OCI-LY3 (cell line): Measurements from ENCODE around the gene TBXAS1.

Experiments
- H2AFZ ChIP-seq: fragments of 200-600, 300-600 bp; shearing (Covaris generic); 2 replicates; pipeline ENCODE4 v1.6.0; 2014; ENCODE audit warnings: antibody characterized with exemption, low read depth, low read length
- H3K27ac ChIP-seq: fragments of 200-600, 300-600 bp; sonication (generic); 2 replicates; pipeline ENCODE4 v1.5.1; 2014; ENCODE audit warnings: mild to moderate bottlenecking, low read length, moderate library complexity, mixed read lengths
- H3K27me3 ChIP-seq: fragments of 200-600, 300-600 bp; sonication (generic); 2 replicates; pipeline ENCODE4 v1.6.1; 2014; ENCODE audit warnings: low read depth, low read length, mixed read lengths
- H3K36me3 ChIP-seq: fragments of 200-600, 300-600 bp; sonication (generic); replicated peaks from 2 replicates; pipeline ENCODE3; 2014; ENCODE audit warnings: low read depth, low read length, mixed read lengths
- H3K4me1 ChIP-seq: fragments of 300-600, 200-600 bp; sonication (generic); 2 replicates; pipeline ENCODE4 v1.6.1; 2014; ENCODE audit warnings: low read length, mixed read lengths
- H3K4me2 ChIP-seq: fragments of 200-600, 300-600 bp; sonication (generic); 2 replicates; pipeline ENCODE4 v1.6.1; 2014; ENCODE audit warnings: low read length, mixed read lengths
- H3K4me3 ChIP-seq: fragments of 300-600, 200-600 bp; sonication (generic); 2 replicates; pipeline ENCODE4 v1.5.1; 2014; ENCODE audit warnings: antibody characterized with exemption, mild to moderate bottlenecking, low read length, moderate library complexity
- H3K79me2 ChIP-seq: fragments of 300-600, 200-600 bp; shearing (Covaris generic); 2 replicates; pipeline ENCODE4 v1.6.1; 2014; ENCODE audit warnings: mild to moderate bottlenecking, low read length, mixed read lengths
- H3K9ac ChIP-seq: fragments of 300-600, 200-600 bp; shearing (Covaris generic); 2 replicates; pipeline ENCODE4 v1.6.0; 2014; ENCODE audit warnings: mild to moderate bottlenecking, low read length, moderate library complexity
- H3K9me3 ChIP-seq: fragments of 200-600, 300-600 bp; shearing (Covaris generic); 2 replicates; pipeline ENCODE4 v1.6.1; 2014; ENCODE audit warnings: low read length, mixed read lengths; ENCODE audit not compliant: insufficient read depth
- H4K20me1 ChIP-seq: fragments of 200-600, 300-600 bp; sonication (generic); 2 replicates; pipeline ENCODE4 v1.6.1; 2016; ENCODE audit warnings: low read length, mixed read lengths; ENCODE audit not compliant: insufficient read depth
- CTCF ChIP-seq: fragments of 200-600, 300-600 bp; sonication (generic); IDR thresholded peaks from 2 replicates; pipeline ENCODE4 v1.5.1; 2014; ENCODE audit warnings: antibody characterized with exemption, low read length, low read depth
- EZH2phosphoT487 ChIP-seq: fragments of 200-600 bp; shearing (Covaris generic); IDR thresholded peaks from 2 replicates; pipeline ENCODE4 v1.6.1; 2018; ENCODE audit warnings: antibody characterized with exemption, mixed run types, low read depth

The TBXAS1 gene

GRCh38 chr7:139960157-139960556 lies 131.1 kb downstream of the TBXAS1 start:
- H3K4me3 ChIP-seq, result no peak overlapping the region
- peaks cover 27% of the 10 kb centered on the region for H3K27me3 ChIP-seq
- H2AFZ ChIP-seq, result no peak overlapping the region
- H3K9ac ChIP-seq, result no peak overlapping the region
- H3K27ac ChIP-seq, result no peak overlapping the region
- H4K20me1 ChIP-seq, result no peaks in the 10 kb centered on the region
- H3K4me1 ChIP-seq, result no peaks in the 10 kb centered on the region
- no peak overlapping the region for H3K4me2 ChIP-seq
- H3K36me3 ChIP-seq, result no peaks in the 10 kb centered on the region
- H3K79me2 ChIP-seq, result no peaks in the 10 kb centered on the region
- TF ChIP-seq CTCF, result no peak
- no peak for TF ChIP-seq EZH2phosphoT487
- no peaks in the 10 kb centered on the region for H3K9me3 ChIP-seq

DNA sequence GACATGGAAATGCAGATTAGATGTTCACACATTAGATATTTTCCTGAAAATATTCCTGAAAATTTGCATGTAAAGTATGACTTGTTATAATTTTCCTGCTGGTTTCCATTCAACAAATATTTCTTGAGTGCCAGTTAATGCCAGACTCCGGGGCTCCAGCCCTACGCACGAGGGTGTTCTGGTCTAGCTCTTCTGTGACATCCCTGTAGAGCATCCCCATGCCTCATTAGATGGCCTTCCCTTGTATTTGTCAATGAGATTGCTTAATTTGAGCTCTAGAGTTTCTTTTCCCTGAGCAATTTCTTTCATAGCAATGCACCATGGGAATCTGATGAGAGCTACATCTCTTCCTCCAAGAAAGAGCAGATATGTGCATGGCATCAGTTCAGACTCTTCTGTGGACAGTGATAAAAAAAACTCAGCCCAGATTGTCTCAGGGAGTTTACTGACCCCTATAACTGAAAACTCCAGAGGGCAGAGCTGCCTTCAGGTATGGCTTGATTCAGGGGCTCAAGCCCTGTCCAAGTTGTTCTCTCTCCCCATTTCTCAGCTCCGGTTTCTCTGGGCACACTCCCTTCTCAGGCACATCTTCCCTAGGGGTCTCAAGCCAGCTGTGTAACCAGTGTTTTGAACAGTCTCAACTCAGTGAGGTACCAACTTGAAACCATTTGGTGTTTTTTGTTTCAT lies 137.0 kb downstream of the TBXAS1 start:
- Histone ChIP-seq H3K36me3 (no peaks in the 10 kb centered on the region), H3K4me3 (no peak overlapping the region), H4K20me1 (no peaks in the 10 kb centered on the region), H3K4me2 (no peak overlapping the region), H3K9me3 (no peaks in the 10 kb centered on the region), H3K9ac (no peak overlapping the region), H3K27me3 (peaks cover 33% of the 10 kb centered on the region), H3K27ac (no peak overlapping the region), H2AFZ (no peak overlapping the region), H3K4me1 (no peaks in the 10 kb centered on the region), H3K79me2 (no peaks in the 10 kb centered on the region)
- TF ChIP-seq CTCF, result no peak
- no peak for TF ChIP-seq EZH2phosphoT487

GRCh38 chr7:139966949-139967348 lies 137.9 kb downstream of the TBXAS1 start:
- H3K9ac ChIP-seq, result no peak overlapping the region
- H3K9me3 ChIP-seq, result no peaks in the 10 kb centered on the region
- TF ChIP-seq EZH2phosphoT487 (no peak), CTCF (no peak)

GRCh38 chr7:139968931-139969330 lies 139.9 kb downstream of the TBXAS1 start:
- Histone ChIP-seq H2AFZ (no peak overlapping the region), H3K9me3 (no peaks in the 10 kb centered on the region), H3K27me3 (peaks cover 45% of the 10 kb centered on the region), H3K4me3 (no peak overlapping the region), H3K27ac (no peak overlapping the region), H3K4me2 (no peak overlapping the region), H3K9ac (no peak overlapping the region), H4K20me1 (no peaks in the 10 kb centered on the region), H3K4me1 (no peaks in the 10 kb centered on the region), H3K36me3 (no peaks in the 10 kb centered on the region), H3K79me2 (no peaks in the 10 kb centered on the region)
- TF ChIP-seq CTCF, result no peak
- no peak for TF ChIP-seq EZH2phosphoT487

More at GRCh38 chr7:139966949-139967348, 137.9 kb downstream of the TBXAS1 start:
- Histone ChIP-seq H4K20me1 (no peaks in the 10 kb centered on the region), H3K27ac (no peak overlapping the region), H3K4me2 (no peak overlapping the region), H3K4me3 (no peak overlapping the region), H3K27me3 (peaks cover 34% of the 10 kb centered on the region), H2AFZ (no peak overlapping the region), H3K79me2 (no peaks in the 10 kb centered on the region), H3K36me3 (no peaks in the 10 kb centered on the region), H3K4me1 (no peaks in the 10 kb centered on the region)
